Measurements from ENCODE around the gene GALNT18. TPM values are rescaled to one million over a fixed set of nuclear protein-coding genes. Genes with fewer than 3 reads are reported as not detected.

Gene GALNT18
- total and polyA plus RNA-seq, 8 donors = 2.0 to 8.9 (median 4.7) TPM

- intact Hi-C loops (cut with DNase I) = no loop called here
- peak in 3 of 4 donors; percentile 49 to 69 (median 58) for ATAC-seq
- H3K4me3 ChIP-seq = no peak overlapping the region
- TF ChIP-seq, protein P1, sequence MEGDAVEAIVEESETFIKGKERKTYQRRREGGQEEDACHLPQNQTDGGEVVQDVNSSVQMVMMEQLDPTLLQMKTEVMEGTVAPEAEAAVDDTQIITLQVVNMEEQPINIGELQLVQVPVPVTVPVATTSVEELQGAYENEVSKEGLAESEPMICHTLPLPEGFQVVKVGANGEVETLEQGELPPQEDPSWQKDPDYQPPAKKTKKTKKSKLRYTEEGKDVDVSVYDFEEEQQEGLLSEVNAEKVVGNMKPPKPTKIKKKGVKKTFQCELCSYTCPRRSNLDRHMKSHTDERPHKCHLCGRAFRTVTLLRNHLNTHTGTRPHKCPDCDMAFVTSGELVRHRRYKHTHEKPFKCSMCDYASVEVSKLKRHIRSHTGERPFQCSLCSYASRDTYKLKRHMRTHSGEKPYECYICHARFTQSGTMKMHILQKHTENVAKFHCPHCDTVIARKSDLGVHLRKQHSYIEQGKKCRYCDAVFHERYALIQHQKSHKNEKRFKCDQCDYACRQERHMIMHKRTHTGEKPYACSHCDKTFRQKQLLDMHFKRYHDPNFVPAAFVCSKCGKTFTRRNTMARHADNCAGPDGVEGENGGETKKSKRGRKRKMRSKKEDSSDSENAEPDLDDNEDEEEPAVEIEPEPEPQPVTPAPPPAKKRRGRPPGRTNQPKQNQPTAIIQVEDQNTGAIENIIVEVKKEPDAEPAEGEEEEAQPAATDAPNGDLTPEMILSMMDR (IDR thresholded peaks at IDR 0.05) = no peak
- H3K27me3 ChIP-seq = no peaks in the 10 kb centered on the region
- no peaks in the 10 kb centered on the region for H3K4me1 ChIP-seq
- H3K27ac ChIP-seq = no peak overlapping the region
- FAIRE-seq = peak; percentile 13
- 67 to 74% methylated on average over 11 of the region's 11 CpGs for WGBS, 2 donors
- no peak for DNase-seq
- H3K36me3 ChIP-seq = no peaks in the 10 kb centered on the region
- no peaks in the 10 kb centered on the region for H3K9me3 ChIP-seq
Measured at GRCh38 chr11:11396301-11397035, 225.3 kb downstream of the GALNT18 start.

DNA sequence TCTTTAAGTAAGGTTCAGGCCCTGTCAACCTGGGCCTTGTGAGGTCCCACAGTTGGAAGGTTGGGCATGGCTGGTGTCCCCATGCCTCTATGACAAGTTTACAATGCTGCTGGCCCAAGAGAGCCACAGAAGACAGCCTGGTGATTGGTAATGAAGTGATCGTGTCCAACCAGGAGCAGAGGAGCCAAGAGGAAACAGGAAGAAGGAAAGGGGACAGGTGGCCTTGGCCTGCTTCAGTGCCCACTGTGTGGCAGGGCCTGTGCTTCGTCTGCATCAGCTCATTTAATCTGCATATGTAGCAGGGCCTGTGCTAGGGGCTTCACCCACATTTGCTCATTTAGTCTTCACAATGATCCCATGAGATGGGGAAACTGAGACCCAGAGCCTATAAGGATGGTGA is 226.7 kb downstream of the GALNT18 start:
- Histone ChIP-seq H3K4me1 (no peaks in the 10 kb centered on the region), H3K36me3 (no peaks in the 10 kb centered on the region), H3K27ac (no peak overlapping the region), H3K27me3 (no peaks in the 10 kb centered on the region), H3K4me3 (no peak overlapping the region), H3K9me3 (no peaks in the 10 kb centered on the region)
- WGBS, 2 donors = 62 to 73% methylated on average over 2 of the region's 2 CpGs
- DNase-seq (no peak), FAIRE-seq (no peak), ATAC-seq (no peak)
- intact Hi-C loops (cut with DNase I) = no loop called here
- TF ChIP-seq, protein P1 (IDR thresholded peaks at IDR 0.05) = no peak

- Histone ChIP-seq H3K4me3 (no peak overlapping the region), H3K4me1 (no peaks in the 10 kb centered on the region), H3K9me3 (no peaks in the 10 kb centered on the region), H3K27ac (no peak overlapping the region), H3K27me3 (no peaks in the 10 kb centered on the region), H3K36me3 (no peaks in the 10 kb centered on the region)
- intact Hi-C loops (cut with DNase I) = no loop called here
- FAIRE-seq = no peak
- ATAC-seq = no peak
- TF ChIP-seq, protein P1 (IDR thresholded peaks at IDR 0.05) = no peak
- no peak for DNase-seq
Measured at GRCh38 chr11:11394241-11394640, 227.6 kb downstream of the GALNT18 start.

GRCh38 chr11:11391796-11392463 is 229.9 kb downstream of the GALNT18 start:
- DNase-seq (no peak), FAIRE-seq (no peak)

More at GRCh38 chr11:11391796-11392463, 229.9 kb downstream of the GALNT18 start:
- TF ChIP-seq, protein P1 (IDR thresholded peaks at IDR 0.05) = no peak
- no peaks in the 10 kb centered on the region for H3K27me3 ChIP-seq
- no peaks in the 10 kb centered on the region for H3K36me3 ChIP-seq
- WGBS, 2 donors = 83% methylated on average over 13 of the region's 13 CpGs
- no peaks in the 10 kb centered on the region for H3K4me1 ChIP-seq
- intact Hi-C loops (cut with DNase I) = no loop called here
- H3K4me3 ChIP-seq = no peak overlapping the region
- H3K27ac ChIP-seq = no peak overlapping the region
- H3K9me3 ChIP-seq = no peaks in the 10 kb centered on the region
- ATAC-seq = peak in 3 of 4 donors; percentile 50 to 66 (median 66)

Measured in pancreas (tissue), 10 donors.